GM06990 (cell line): ENCODE data around the gene ZDHHC14.

Source experiments
- DNase-seq: peaks from one replicate; pipeline ENCODE4 v3.0.0-alpha.2; 2011; ENCODE audit not compliant: insufficient read length; ENCODE audit errors: extremely low read depth
- H3K27me3 ChIP-seq: replicated peaks from 2 replicates; pipeline ENCODE4 v1.6.0; 2011; ENCODE audit warnings: low read length; ENCODE audit not compliant: control insufficient read depth, insufficient read depth
- H3K36me3 ChIP-seq: 2 replicates; pipeline ENCODE4 v1.5.1; 2011; ENCODE audit warnings: low read length; ENCODE audit not compliant: control insufficient read depth, insufficient read depth
- H3K4me3 ChIP-seq: replicated peaks from 2 replicates; pipeline ENCODE4 v1.5.1; 2011; ENCODE audit warnings: low read depth, mild to moderate bottlenecking, control low read depth, low read length
- TF ChIP-seq, protein P1 (sequence below): IDR thresholded peaks from 2 replicates; pipeline ENCODE4 v1.5.1; 2011; ENCODE audit warnings: low read length, control low read depth, mild to moderate bottlenecking, inconsistent platforms; ENCODE audit not compliant: insufficient read depth, poor library complexity, severe bottlenecking

The ZDHHC14 gene

DNA sequence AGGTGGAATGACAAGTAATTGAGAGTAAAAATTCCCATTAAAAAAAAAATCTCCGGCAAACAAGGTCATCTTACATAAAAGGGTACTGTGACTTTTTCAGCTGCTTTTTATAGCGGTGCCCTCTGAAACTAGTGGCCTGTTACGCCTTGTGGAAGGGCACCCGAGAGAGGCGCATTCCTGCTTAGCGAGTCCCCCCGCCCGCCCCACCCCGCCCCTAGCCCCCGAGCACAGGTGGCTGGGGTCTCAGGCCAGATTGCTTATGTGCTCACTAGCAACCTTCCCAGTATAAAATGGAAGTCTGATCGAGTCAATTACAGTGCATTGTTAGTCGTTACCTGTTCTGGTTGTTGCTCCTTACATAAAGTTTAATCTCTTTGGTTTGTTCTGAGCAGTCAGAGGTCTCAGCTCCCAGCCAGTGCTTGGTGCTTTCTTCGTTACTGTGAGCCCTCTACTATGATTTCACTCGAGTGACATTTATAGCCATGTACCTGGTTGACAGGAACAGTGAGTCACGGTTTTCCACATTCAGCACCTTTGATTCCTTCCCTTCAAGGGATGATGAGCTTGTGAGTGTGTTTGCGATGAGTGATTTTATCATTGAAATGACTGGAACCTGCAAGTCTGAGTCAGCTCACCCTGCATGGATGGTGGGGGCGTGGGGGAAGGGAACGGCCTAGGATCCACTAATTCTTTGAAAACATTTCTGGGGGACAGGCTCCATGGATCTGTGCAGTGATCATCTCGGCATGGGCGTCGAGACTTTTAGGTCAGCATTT is 47.6 kb downstream of the ZDHHC14 start:
- H3K4me3 ChIP-seq, result no peak overlapping the region
- TF ChIP-seq, protein P1, sequence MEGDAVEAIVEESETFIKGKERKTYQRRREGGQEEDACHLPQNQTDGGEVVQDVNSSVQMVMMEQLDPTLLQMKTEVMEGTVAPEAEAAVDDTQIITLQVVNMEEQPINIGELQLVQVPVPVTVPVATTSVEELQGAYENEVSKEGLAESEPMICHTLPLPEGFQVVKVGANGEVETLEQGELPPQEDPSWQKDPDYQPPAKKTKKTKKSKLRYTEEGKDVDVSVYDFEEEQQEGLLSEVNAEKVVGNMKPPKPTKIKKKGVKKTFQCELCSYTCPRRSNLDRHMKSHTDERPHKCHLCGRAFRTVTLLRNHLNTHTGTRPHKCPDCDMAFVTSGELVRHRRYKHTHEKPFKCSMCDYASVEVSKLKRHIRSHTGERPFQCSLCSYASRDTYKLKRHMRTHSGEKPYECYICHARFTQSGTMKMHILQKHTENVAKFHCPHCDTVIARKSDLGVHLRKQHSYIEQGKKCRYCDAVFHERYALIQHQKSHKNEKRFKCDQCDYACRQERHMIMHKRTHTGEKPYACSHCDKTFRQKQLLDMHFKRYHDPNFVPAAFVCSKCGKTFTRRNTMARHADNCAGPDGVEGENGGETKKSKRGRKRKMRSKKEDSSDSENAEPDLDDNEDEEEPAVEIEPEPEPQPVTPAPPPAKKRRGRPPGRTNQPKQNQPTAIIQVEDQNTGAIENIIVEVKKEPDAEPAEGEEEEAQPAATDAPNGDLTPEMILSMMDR, result no peak
- no peak for DNase-seq
- no peaks in the 10 kb centered on the region; the same call in 1 of the 2 replicates for H3K27me3 ChIP-seq
- H3K36me3 ChIP-seq, result no peaks in the 10 kb centered on the region

- Histone ChIP-seq H3K36me3 (no peaks in the 10 kb centered on the region), H3K4me3 (no peak overlapping the region), H3K27me3 (no peaks in the 10 kb centered on the region; the same call in 1 of the 2 replicates)
- TF ChIP-seq, protein P1, result no peak
- DNase-seq, result no peak
Observed at GRCh38 chr6:157429248-157429647, 48.3 kb downstream of the ZDHHC14 start.

GRCh38 chr6:157430834-157431233 is 49.8 kb downstream of the ZDHHC14 start:
- H3K27me3 ChIP-seq, result no peaks in the 10 kb centered on the region; the same call in 1 of the 2 replicates
- no peak for DNase-seq
- TF ChIP-seq, protein P1, result no peak
- H3K4me3 ChIP-seq, result no peak overlapping the region
- H3K36me3 ChIP-seq, result no peaks in the 10 kb centered on the region

GRCh38 chr6:157432231-157432891 is 51.4 kb downstream of the ZDHHC14 start:
- H3K36me3 ChIP-seq, result no peaks in the 10 kb centered on the region
- no peak for DNase-seq
- H3K4me3 ChIP-seq, result no peak overlapping the region
- TF ChIP-seq, protein P1, result no peak
- no peaks in the 10 kb centered on the region for H3K27me3 ChIP-seq

DNA sequence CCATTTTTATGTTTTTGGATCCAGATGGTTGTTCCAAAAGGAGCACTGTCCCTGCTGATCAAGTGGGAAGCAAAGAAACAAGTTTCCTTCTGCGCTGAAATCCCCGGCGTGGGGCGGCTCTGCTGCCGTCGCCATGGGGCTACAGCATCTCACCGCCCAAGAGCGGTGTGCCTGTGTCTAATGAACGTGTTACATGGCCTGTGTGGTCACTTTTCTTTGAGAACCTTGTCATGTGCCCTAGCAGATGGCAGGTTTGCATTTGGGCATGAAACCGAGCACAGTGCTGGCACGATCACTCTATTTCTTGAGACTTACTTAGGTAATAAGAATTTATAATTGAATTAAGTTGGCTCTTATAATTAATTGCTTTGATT is 51.9 kb downstream of the ZDHHC14 start:
- Histone ChIP-seq H3K36me3 (no peaks in the 10 kb centered on the region), H3K4me3 (no peak overlapping the region), H3K27me3 (no peaks in the 10 kb centered on the region)
- no peak for DNase-seq
- TF ChIP-seq, protein P1, result no peak

DNA sequence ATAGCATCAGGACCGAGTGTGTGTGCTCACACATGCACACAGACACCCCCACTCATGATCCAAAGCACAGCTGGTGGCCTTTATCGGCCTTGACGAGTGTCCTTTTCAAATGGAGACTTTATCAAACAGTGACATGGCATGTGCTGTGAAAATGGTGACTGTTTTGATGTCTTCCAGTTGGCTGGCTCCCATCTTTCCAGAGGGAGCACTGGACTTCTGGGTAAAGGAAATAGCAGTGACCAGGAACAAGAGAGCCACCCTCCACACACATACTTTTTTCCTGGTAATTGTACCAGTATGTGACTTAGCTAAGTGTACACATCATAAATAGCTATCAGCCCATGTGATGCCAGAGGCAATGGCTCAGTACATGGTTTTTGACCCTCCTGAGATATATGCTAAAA is 52.7 kb downstream of the ZDHHC14 start:
- TF ChIP-seq, protein P1, result no peak
- Histone ChIP-seq H3K27me3 (no peaks in the 10 kb centered on the region), H3K36me3 (no peaks in the 10 kb centered on the region), H3K4me3 (no peak overlapping the region)
- no peak for DNase-seq
